HG02610 (cell line): ENCODE results near the gene ART1.

Experiments used
- ATAC-seq: cut with Tn5 transposase; IDR thresholded peaks from one replicate; pipeline ENCODE4 v1.9.1; 2021; ENCODE audit warnings: mild to moderate bottlenecking, moderate library complexity; ENCODE audit not compliant: unreplicated experiment

Gene ART1

GRCh38 chr11:3710485-3711259, 65.7 kb downstream of the ART1 start:
- ATAC-seq, result no peak

GRCh38 chr11:3712274-3712673, 67.3 kb downstream of the ART1 start:
- no peak for ATAC-seq
